HepG2 (cell line): ENCODE results near the gene PUS7. TPM values are rescaled to one million over a fixed set of nuclear protein-coding genes. Genes with fewer than 3 reads are reported as not detected.
A peak's percentile ranks its signal among the peaks of the same experiment; 100 is the strongest.

Source experiments
- ATF2 ChIP-seq: sonication (generic); formaldehyde crosslinking; IDR thresholded peaks from 2 replicates; pipeline ENCODE4 v1.4.0; 2020; ENCODE audit warnings: missing genetic modification reagents
- ATF3 ChIP-seq: sonication (generic); formaldehyde crosslinking; IDR thresholded peaks from 2 replicates; pipeline ENCODE4 v1.4.0; 2020; ENCODE audit warnings: missing genetic modification reagents
- BATF2 ChIP-seq: sonication (generic); formaldehyde crosslinking; IDR thresholded peaks from 2 replicates; pipeline ENCODE4 v1.8.0; 2022; ENCODE audit warnings: mild to moderate bottlenecking, missing genetic modification reagents, moderate library complexity
- FOSL2 ChIP-seq: sonication (generic); formaldehyde crosslinking; IDR thresholded peaks from 2 replicates; pipeline ENCODE4 v1.4.0; 2020; ENCODE audit warnings: missing genetic modification reagents
- GATAD2A ChIP-seq: IDR thresholded peaks from 2 replicates; pipeline ENCODE4 v1.6.1; 2016
- NFYB ChIP-seq: sonication (generic); formaldehyde crosslinking; IDR thresholded peaks from 2 replicates; pipeline ENCODE4 v1.4.0; 2020; ENCODE audit warnings: missing genetic modification reagents
- SNAPC2 ChIP-seq: sonication (generic); formaldehyde crosslinking; IDR thresholded peaks from 2 replicates; pipeline ENCODE4 v1.8.1; 2022; ENCODE audit warnings: mild to moderate bottlenecking, missing genetic modification reagents
- SRSF4 ChIP-seq: fragments of 200-400 bp; formaldehyde crosslinking; IDR thresholded peaks from one replicate; pipeline ENCODE4 v1.6.1; 2018; ENCODE audit warnings: mild to moderate bottlenecking, low read depth, low read length, moderate library complexity; ENCODE audit not compliant: poor library complexity, severe bottlenecking
- YY1 ChIP-seq: IDR thresholded peaks from 2 replicates; pipeline ENCODE4 v1.6.1; 2011; ENCODE audit warnings: low read length, low read depth, moderate library complexity, mild to moderate bottlenecking; ENCODE audit not compliant: insufficient read depth, insufficient replicate concordance
- ZBTB33 ChIP-seq: sonication (generic); formaldehyde crosslinking; IDR thresholded peaks from 2 replicates; pipeline ENCODE4 v1.4.0; 2020; ENCODE audit warnings: missing genetic modification reagents
- ZNF160 ChIP-seq: sonication (generic); formaldehyde crosslinking; IDR thresholded peaks from 2 replicates; pipeline ENCODE4 v1.8.0; 2022; ENCODE audit warnings: mild to moderate bottlenecking, inconsistent platforms, missing genetic modification reagents
- ZNF235 ChIP-seq: sonication (generic); formaldehyde crosslinking; IDR thresholded peaks from 2 replicates; pipeline ENCODE4 v1.8.1; 2023; ENCODE audit warnings: mild to moderate bottlenecking, missing genetic modification reagents, borderline replicate concordance
- ZNF264 ChIP-seq: sonication (generic); formaldehyde crosslinking; IDR thresholded peaks from 2 replicates; pipeline ENCODE4 v1.4.0; 2020; ENCODE audit warnings: missing genetic modification reagents
- ZNF318 ChIP-seq: sonication (generic); formaldehyde crosslinking; IDR thresholded peaks from 2 replicates; pipeline ENCODE4 v1.4.0; 2020; ENCODE audit warnings: mild to moderate bottlenecking, missing genetic modification reagents
- ZZZ3 ChIP-seq: sonication (generic); formaldehyde crosslinking; IDR thresholded peaks from 2 replicates; pipeline ENCODE4 v1.4.0; 2020; ENCODE audit warnings: missing genetic modification reagents, mild to moderate bottlenecking, borderline replicate concordance
- polyA plus RNA-seq, 8 experiments: library from polyadenylated mRNA; depleted of rRNA in 3 of 8; stranded (reverse) in 7 of 8; unstranded in 1 of 8; fragments of >200 nt; fragmentation: Illumina TruSeq in 4 of 8; extraction: Trizol in 4 of 8; gene quantifications; 2 replicates each; pipeline versions ENCODE4 v1.2.1 to v1.2.3, GENCODE V29; 2011 to 2016; ENCODE audit warnings: low read depth in 4 of 8, missing spikeins in 1 of 8, mixed read lengths in 1 of 8; ENCODE audit not compliant: insufficient read depth in 1 of 8
- total RNA-seq, 5 experiments: library from RNA; depleted of rRNA; stranded (reverse); fragments of >200 nt; fragmentation: Illumina TruSeq; extraction: Trizol; gene quantifications; 2 replicates each; pipeline ENCODE4 v1.2.3, GENCODE V29; 2016; ENCODE audit warnings: low read depth in 1 of 5

Gene PUS7
- total and polyA plus RNA-seq, 2 of the 13 experiments (the other 11 are each of a cell fraction or from before 2014, with no cell fraction given) = 14.4 to 41.2 TPM

GRCh38 chr7:105531792-105532671 is 10.0 kb upstream of the PUS7 start, which contains the start of gene RINT1 (continued):
- TF ChIP-seq ZNF160 (CRISPR knock-in tag) (no peak), GATAD2A (CRISPR knock-in tag) (peak; percentile 70), ZBTB33 (CRISPR knock-in tag) (peak; percentile 59; the same call in 1 of the 2 replicates), ZNF235 (0 out of 2 replicates have a peak, but pooled peaks have one; percentile 37), ZZZ3 (CRISPR knock-in tag) (peak; percentile 90; the same call in 1 of the 2 replicates), NFYB (CRISPR knock-in tag) (no peak; the same call in 1 of the 2 replicates), BATF2 (CRISPR knock-in tag) (0 out of 2 replicates have a peak, but pooled peaks have one; percentile 78), ZNF264 (CRISPR knock-in tag) (no peak), FOSL2 (CRISPR knock-in tag) (peak; percentile 61), ZNF318 (CRISPR knock-in tag) (peak; percentile 87), SNAPC2 (CRISPR knock-in tag) (no peak), YY1 (peak; percentile 55), ATF2 (CRISPR knock-in tag) (peak; percentile 68; the same call in 1 of the 2 replicates), SRSF4 (no peak), ATF3 (peak; percentile 58; the same call in 1 of the 2 replicates)
